Gastrocnemius medialis (tissue), 4 donors: ENCODE data around the gene ZNF580.

Experiments
- POLR2A ChIP-seq, 2 donors: fragments of 450-650 bp; IDR thresholded peaks; one replicate each; pipeline ENCODE4 v1.6.1; 2017; ENCODE audit warnings: antibody characterized with exemption in 2 of 2, mild to moderate bottlenecking in 2 of 2, moderate library complexity in 2 of 2
- TF ChIP-seq, protein P1 (sequence below), 5 experiments: fragments of 450-650 bp in 3 of 5; fragments of 200-600 bp in 2 of 5; sonication (generic) in 2 of 5; IDR thresholded peaks in 4 of 5; conservative IDR thresholded peaks in 1 of 5; 1 replicate in 4 of 5; 2 replicates in 1 of 5; pipeline ENCODE4 v1.5.1; 2016 to 2019; ENCODE audit warnings: antibody characterized with exemption in 5 of 5, mild to moderate bottlenecking in 3 of 5, moderate library complexity in 3 of 5

DNA sequence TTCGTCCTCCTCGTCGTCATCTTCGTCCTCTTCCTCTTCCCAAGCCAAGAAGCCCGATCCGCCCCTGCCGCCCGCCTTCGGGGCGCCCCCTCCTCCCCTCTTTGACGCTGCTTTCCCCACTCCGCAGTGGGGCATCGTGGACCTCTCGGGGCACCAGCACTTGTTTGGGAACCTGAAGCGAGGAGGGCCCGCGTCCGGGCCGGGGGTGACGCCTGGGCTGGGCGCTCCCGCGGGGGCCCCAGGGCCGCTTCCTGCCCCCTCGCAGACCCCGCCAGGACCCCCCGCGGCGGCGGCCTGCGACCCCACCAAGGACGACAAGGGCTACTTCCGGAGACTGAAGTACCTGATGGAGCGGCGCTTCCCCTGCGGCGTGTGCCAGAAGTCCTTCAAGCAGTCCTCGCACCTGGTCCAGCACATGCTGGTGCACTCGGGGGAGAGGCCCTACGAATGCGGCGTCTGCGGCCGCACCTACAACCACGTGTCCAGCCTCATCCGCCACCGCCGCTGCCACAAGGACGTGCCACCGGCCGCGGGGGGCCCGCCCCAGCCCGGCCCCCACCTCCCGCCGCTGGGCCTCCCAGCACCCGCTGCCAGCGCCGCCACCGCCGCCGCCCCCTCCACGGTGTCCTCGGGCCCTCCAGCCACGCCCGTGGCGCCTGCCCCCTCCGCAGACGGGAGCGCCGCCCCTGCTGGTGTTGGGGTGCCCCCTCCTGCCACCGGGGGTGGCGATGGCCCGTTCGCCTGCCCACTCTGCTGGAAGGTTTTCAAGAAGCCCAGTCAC, 26.7 kb upstream of the ZNF580 start:
- TF ChIP-seq, protein P1, sequence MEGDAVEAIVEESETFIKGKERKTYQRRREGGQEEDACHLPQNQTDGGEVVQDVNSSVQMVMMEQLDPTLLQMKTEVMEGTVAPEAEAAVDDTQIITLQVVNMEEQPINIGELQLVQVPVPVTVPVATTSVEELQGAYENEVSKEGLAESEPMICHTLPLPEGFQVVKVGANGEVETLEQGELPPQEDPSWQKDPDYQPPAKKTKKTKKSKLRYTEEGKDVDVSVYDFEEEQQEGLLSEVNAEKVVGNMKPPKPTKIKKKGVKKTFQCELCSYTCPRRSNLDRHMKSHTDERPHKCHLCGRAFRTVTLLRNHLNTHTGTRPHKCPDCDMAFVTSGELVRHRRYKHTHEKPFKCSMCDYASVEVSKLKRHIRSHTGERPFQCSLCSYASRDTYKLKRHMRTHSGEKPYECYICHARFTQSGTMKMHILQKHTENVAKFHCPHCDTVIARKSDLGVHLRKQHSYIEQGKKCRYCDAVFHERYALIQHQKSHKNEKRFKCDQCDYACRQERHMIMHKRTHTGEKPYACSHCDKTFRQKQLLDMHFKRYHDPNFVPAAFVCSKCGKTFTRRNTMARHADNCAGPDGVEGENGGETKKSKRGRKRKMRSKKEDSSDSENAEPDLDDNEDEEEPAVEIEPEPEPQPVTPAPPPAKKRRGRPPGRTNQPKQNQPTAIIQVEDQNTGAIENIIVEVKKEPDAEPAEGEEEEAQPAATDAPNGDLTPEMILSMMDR (IDR thresholded peaks at IDR 0.05 in 4 of 5, conservative IDR thresholded peaks at IDR 0.05 in 1 of 5): no peak
- TF ChIP-seq POLR2A (IDR thresholded peaks at IDR 0.05): no peak
